PC-9 (cell line): Measurements from ENCODE around the gene SIK1.

Experiments
- EZH2 ChIP-seq: fragments of 200-600 bp; sonication (generic); IDR thresholded peaks from 2 replicates; pipeline ENCODE4 v1.8.0; 2017; ENCODE audit warnings: antibody characterized with exemption, low read depth
- TF ChIP-seq, protein P1 (sequence below): fragments of 200-600 bp; sonication (generic); conservative IDR thresholded peaks from 2 replicates; pipeline ENCODE4 v1.6.1; 2017; ENCODE audit warnings: mixed run types, antibody characterized with exemption, mild to moderate bottlenecking, moderate library complexity

DNA sequence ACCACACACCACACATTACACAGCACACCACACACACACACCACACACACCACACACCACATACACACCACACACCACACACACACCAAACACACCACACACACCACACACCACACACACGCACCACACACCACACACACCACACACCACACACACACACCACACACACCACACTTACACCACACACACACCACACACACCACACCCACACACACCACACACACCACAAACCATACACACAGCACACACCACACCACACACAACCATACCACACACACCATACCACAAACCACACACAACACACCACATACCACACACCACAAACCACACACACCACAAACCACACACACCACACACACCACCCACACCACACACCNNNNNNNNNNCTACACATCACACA, 40.9 kb upstream of the SIK1 start:
- TF ChIP-seq, protein P1, sequence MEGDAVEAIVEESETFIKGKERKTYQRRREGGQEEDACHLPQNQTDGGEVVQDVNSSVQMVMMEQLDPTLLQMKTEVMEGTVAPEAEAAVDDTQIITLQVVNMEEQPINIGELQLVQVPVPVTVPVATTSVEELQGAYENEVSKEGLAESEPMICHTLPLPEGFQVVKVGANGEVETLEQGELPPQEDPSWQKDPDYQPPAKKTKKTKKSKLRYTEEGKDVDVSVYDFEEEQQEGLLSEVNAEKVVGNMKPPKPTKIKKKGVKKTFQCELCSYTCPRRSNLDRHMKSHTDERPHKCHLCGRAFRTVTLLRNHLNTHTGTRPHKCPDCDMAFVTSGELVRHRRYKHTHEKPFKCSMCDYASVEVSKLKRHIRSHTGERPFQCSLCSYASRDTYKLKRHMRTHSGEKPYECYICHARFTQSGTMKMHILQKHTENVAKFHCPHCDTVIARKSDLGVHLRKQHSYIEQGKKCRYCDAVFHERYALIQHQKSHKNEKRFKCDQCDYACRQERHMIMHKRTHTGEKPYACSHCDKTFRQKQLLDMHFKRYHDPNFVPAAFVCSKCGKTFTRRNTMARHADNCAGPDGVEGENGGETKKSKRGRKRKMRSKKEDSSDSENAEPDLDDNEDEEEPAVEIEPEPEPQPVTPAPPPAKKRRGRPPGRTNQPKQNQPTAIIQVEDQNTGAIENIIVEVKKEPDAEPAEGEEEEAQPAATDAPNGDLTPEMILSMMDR, result no peak
- TF ChIP-seq EZH2, result no peak
